ENCODE results near the gene RASA1. TPM values are rescaled to one million over a fixed set of nuclear protein-coding genes. Genes with fewer than 3 reads are reported as not detected.

The RASA1 gene
- total RNA-seq, 1 experiment from 2014 or later = 23.9 TPM

GRCh38 chr5:87229780-87230179, 37.9 kb upstream of the RASA1 start (continued):
- TF ChIP-seq REST (IDR thresholded peaks at IDR 0.05; ENCODE audit: low read depth) = no peak
- TF ChIP-seq ZFX (IDR thresholded peaks at IDR 0.05) = no peak
- TF ChIP-seq JUND (IDR thresholded peaks at IDR 0.05) = no peak
- no peak for TF ChIP-seq EGR1 (IDR thresholded peaks at IDR 0.05; ENCODE audit: low read depth)
- no peak for TF ChIP-seq ATF3 (IDR thresholded peaks at IDR 0.05)

GRCh38 chr5:87231037-87231808, 36.5 kb upstream of the RASA1 start:
- RAD21 ChIA-PET (ENCODE audit: low non-redundant PET in 1 of 2, low total read pairs in 2 of 2, uncharacterized antibody in 2 of 2, unreplicated experiment in 2 of 2) = no interaction called here
- no peak overlapping the region for H2AFZ ChIP-seq (ENCODE audit: low read depth, low read length, poor library complexity, severe bottlenecking)
- no peak overlapping the region for H3K9ac ChIP-seq (ENCODE audit: low read length)
- intact Hi-C loops (cut with micrococcal nuclease) = no loop called here
- H3K4me3 ChIP-seq (replicated peaks in 1 of 2; ENCODE audit: low read depth in 1 of 2, low read length in 2 of 2) = no peak overlapping the region
- H3K36me3 ChIP-seq (ENCODE audit: control insufficient read depth in 1 of 2, insufficient read depth in 2 of 2, low read length in 2 of 2) = no peaks in the 10 kb centered on the region
- no peak overlapping the region for H3K27ac ChIP-seq (ENCODE audit: low read depth, low read length)
- TF ChIP-seq POLR2AphosphoS5 (IDR thresholded peaks at IDR 0.05; ENCODE audit: low read depth, low read length) (no peak), YY1 (IDR thresholded peaks at IDR 0.05; ENCODE audit: extremely low read depth, insufficient replicate concordance, low read depth, low read length) (no peak), EZH2 (IDR thresholded peaks at IDR 0.05) (no peak), SP1 (IDR thresholded peaks at IDR 0.05; ENCODE audit: low read depth) (no peak)
- ATAC-seq = no peak
- CTCF ChIA-PET = no interaction called here
- no peaks in the 10 kb centered on the region; the same call in 1 of the 2 replicates for H3K9me2 ChIP-seq (ENCODE audit: insufficient read depth)
- DNase-seq (ENCODE audit: low read depth, low spot score) = no peak
- BruUV-seq (replicated peaks) = no TSS peak
- POLR2A ChIA-PET = no interaction called here
- H4K20me1 ChIP-seq (ENCODE audit: insufficient read depth) = no peaks in the 10 kb centered on the region; the same call in 1 of the 2 replicates
- no peaks in the 10 kb centered on the region for H3K9me3 ChIP-seq (ENCODE audit: control insufficient read depth in 1 of 2, insufficient read depth in 1 of 2, low read depth in 1 of 2, low read length in 2 of 2)
- H3K4me1 ChIP-seq (ENCODE audit: control insufficient read depth in 1 of 2, insufficient read depth in 2 of 2, low read length in 2 of 2) = no peaks in the 10 kb centered on the region
- no peaks in the 10 kb centered on the region for H3K27me3 ChIP-seq (ENCODE audit: insufficient read depth, low read length)
- H3K79me2 ChIP-seq (ENCODE audit: insufficient read depth, low read length) = no peaks in the 10 kb centered on the region
- no peak overlapping the region for H3K4me2 ChIP-seq (ENCODE audit: low read length)

Data from HCT116 (cell line).